Left lung (tissue), 14 donors: ENCODE results near the gene KCTD17. TPM values are rescaled to one million over a fixed set of nuclear protein-coding genes. Genes with fewer than 3 reads are reported as not detected.
A peak's percentile ranks its signal among the peaks of the same experiment; 100 is the strongest.

Source experiments
- ATAC-seq: fragments of 200-7000 bp; cut with Tn5 transposase; one replicate; pipeline ENCODE4 v1.9.1; 2020; ENCODE audit warnings: moderate library complexity
- DNase-seq, 4 donors: peaks; one replicate each; pipeline ENCODE4 v3.0.0-alpha.2; 2013 to 2020
- H3K27ac ChIP-seq, 2 donors: fragments of 200-600 bp; sonication (generic) in 1 of 2; one replicate each; pipeline versions ENCODE4 v1.5.0 to v1.8.0; 2020 to 2021
- H3K27me3 ChIP-seq, 2 donors: fragments of 200-600 bp; sonication (generic) in 1 of 2; one replicate each; pipeline versions ENCODE4 v1.5.0 to v1.8.0; 2020 to 2021
- H3K36me3 ChIP-seq, 2 donors: fragments of 200-600 bp; sonication (generic) in 1 of 2; one replicate each; pipeline versions ENCODE4 v1.5.0 to v1.8.0; 2020 to 2021
- H3K4me1 ChIP-seq, 2 donors: fragments of 200-600 bp; one replicate each; pipeline ENCODE4 v1.8.0; 2021
- H3K4me3 ChIP-seq, 2 donors: fragments of 200-600 bp; sonication (generic) in 1 of 2; one replicate each; pipeline versions ENCODE4 v1.5.0 to v1.8.0; 2020 to 2021; ENCODE audit warnings: mild to moderate bottlenecking in 1 of 2
- H3K9me3 ChIP-seq, 2 donors: fragments of 200-600 bp; sonication (generic) in 1 of 2; one replicate each; pipeline versions ENCODE4 v1.5.0 to v1.8.0; 2020 to 2021
- intact Hi-C, 2 donors: fragments of 100-400 bp; cut with DNase I; formaldehyde crosslinking; loops; one replicate each; pipeline versions ENCODE4 v1.11.2 to v1.14.2; 2022
- long read RNA-seq, 12 donors: library from polyadenylated mRNA in 2 of 12; unstranded in 2 of 12; transcript quantifications; one replicate each; pipeline ENCODE4 v2.0.0 and lab custom pipeline, GENCODE V29; 2019 to 2026
- polyA plus RNA-seq, 6 donors: library from polyadenylated mRNA; unstranded; fragments of 120-200 nt; gene quantifications; one replicate each; pipeline ENCODE4 v1.2.1, GENCODE V29; 2013; ENCODE audit not compliant: insufficient read length in 6 of 6
- total RNA-seq, 2 donors: library from RNA; stranded (reverse); fragmentation: NEBNext Ultra II Directional; extraction: Animal tissue kit (Norgen Biotek cat#: 25700); gene quantifications; one replicate each; pipeline ENCODE4 v1.2.1, GENCODE V29; 2021
- TF ChIP-seq, protein P1 (sequence below), 2 donors: fragments of 200-600 bp; sonication (generic) in 1 of 2; IDR thresholded peaks; one replicate each; pipeline versions ENCODE4 v1.5.0 to v1.8.0; 2021; ENCODE audit warnings: antibody characterized with exemption in 2 of 2
- donor health status: DM: no; HTN: yes; CAD: no.
- donor health status: DM: no; HTN: no; CAD: no.

Gene KCTD17, protein sequence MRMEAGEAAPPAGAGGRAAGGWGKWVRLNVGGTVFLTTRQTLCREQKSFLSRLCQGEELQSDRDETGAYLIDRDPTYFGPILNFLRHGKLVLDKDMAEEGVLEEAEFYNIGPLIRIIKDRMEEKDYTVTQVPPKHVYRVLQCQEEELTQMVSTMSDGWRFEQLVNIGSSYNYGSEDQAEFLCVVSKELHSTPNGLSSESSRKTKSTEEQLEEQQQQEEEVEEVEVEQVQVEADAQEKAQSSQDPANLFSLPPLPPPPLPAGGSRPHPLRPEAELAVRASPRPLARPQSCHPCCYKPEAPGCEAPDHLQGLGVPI
- total RNA-seq (10 to 100 TPM; 20.5 to 22.2 TPM), polyA plus RNA-seq (10 to 100 TPM; 23.2 to 34.2 (median 28.4) TPM)
- long read RNA-seq, donor 1, partial matches to known transcripts = 6 of 12 reads
- long read RNA-seq, donor 1, other reads (novel, unspliced or antisense) = 0 of 12 reads
- long read RNA-seq, donor 2, partial matches to known transcripts = 6 of 9 reads
- long read RNA-seq, donor 2, other reads (novel, unspliced or antisense) = 0 of 9 reads
- long read RNA-seq, donor 3, partial matches to known transcripts = 0 of 6 reads
- long read RNA-seq, donor 3, other reads (novel, unspliced or antisense) = 0 of 6 reads
- long read RNA-seq, donor 4 = 0 reads
- long read RNA-seq, donor 5, partial matches to known transcripts = 0 of 5 reads
- long read RNA-seq, donor 5, other reads (novel, unspliced or antisense) = 0 of 5 reads
- long read RNA-seq, donor 6, partial matches to known transcripts = 0 of 5 reads
- long read RNA-seq, donor 6, other reads (novel, unspliced or antisense) = 0 of 5 reads
- long read RNA-seq, donor 7, partial matches to known transcripts = 0 of 4 reads
- long read RNA-seq, donor 7, other reads (novel, unspliced or antisense) = 0 of 4 reads
- long read RNA-seq, donor 8, partial matches to known transcripts = 0 of 3 reads
- long read RNA-seq, donor 8, other reads (novel, unspliced or antisense) = 0 of 3 reads
- long read RNA-seq, donor 9 = 0 reads
- long read RNA-seq, donor 10, partial matches to known transcripts = 0 of 2 reads
- long read RNA-seq, donor 10, other reads (novel, unspliced or antisense) = 0 of 2 reads
- long read RNA-seq, donor 11, transcript KCTD17-209 (6 exons, 1,502 nt) = major isoform, 14 of 19 reads
- long read RNA-seq, donor 11, partial matches to known transcripts = 0 of 19 reads
- long read RNA-seq, donor 11, other reads (novel, unspliced or antisense) = 0 of 19 reads
- long read RNA-seq, donor 12, partial matches to known transcripts = 0 of 2 reads
- long read RNA-seq, donor 12, other reads (novel, unspliced or antisense) = 0 of 2 reads

- intact Hi-C loops = no loop called here
- H3K27me3 ChIP-seq = peaks cover 0 to 16% of the 10 kb centered on the region in 2 donors
- peak within 1 kb of the TSS; percentile 61 to 67 for H3K4me3 ChIP-seq
- peaks cover 0 to 5% of the 10 kb centered on the region in 2 donors for H3K36me3 ChIP-seq
- TF ChIP-seq, protein P1, sequence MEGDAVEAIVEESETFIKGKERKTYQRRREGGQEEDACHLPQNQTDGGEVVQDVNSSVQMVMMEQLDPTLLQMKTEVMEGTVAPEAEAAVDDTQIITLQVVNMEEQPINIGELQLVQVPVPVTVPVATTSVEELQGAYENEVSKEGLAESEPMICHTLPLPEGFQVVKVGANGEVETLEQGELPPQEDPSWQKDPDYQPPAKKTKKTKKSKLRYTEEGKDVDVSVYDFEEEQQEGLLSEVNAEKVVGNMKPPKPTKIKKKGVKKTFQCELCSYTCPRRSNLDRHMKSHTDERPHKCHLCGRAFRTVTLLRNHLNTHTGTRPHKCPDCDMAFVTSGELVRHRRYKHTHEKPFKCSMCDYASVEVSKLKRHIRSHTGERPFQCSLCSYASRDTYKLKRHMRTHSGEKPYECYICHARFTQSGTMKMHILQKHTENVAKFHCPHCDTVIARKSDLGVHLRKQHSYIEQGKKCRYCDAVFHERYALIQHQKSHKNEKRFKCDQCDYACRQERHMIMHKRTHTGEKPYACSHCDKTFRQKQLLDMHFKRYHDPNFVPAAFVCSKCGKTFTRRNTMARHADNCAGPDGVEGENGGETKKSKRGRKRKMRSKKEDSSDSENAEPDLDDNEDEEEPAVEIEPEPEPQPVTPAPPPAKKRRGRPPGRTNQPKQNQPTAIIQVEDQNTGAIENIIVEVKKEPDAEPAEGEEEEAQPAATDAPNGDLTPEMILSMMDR (IDR thresholded peaks at IDR 0.05) = no peak
- DNase-seq = peak; percentile 39 to 93 (median 78)
- no peaks in the 10 kb centered on the region for H3K9me3 ChIP-seq
- ATAC-seq = peak; percentile 94
- H3K4me1 ChIP-seq = peaks cover 7 to 25% of the 10 kb centered on the region in 2 donors
- H3K27ac ChIP-seq = peak within 1 kb of the TSS in 1 of 2 donors; percentile 60
Measured at GRCh38 chr22:37051391-37052385, at the start of gene KCTD17. Gene KCTD17, plus strand, starts transcription at chr22:37051742. Its CDS starts 19 bp downstream, at chr22:37051761.

GRCh38 chr22:37001826-37002225 is 49.7 kb upstream of the KCTD17 start:
- TF ChIP-seq, protein P1 (IDR thresholded peaks at IDR 0.05) = no peak
- intact Hi-C loops = no loop called here
- Histone ChIP-seq H3K27ac (no peak overlapping the region), H3K4me1 (no peaks in the 10 kb centered on the region), H3K9me3 (no peaks in the 10 kb centered on the region), H3K27me3 (no peaks in the 10 kb centered on the region), H3K4me3 (no peak overlapping the region), H3K36me3 (no peaks in the 10 kb centered on the region)
- ATAC-seq = no peak
- DNase-seq = no peak

DNA sequence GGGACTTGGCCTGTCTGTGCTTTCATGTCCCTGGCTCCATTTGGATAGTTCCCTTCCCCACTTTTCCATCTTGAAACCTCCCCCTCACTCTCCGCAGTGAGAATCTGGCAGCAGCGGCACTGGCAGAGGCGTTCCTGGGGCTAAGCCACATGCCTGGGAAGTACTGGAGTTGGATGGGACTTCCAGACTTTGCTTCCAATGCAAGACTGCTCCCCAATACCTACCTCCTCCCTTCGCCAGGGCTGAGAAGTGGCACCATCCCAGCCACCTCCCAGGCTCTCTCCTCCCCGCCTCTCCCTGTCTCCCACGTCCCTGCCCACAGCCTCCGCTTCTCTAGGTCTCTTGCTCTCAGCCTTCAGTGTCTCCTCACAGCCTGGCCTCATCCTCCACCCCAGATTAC is 48.9 kb upstream of the KCTD17 start:
- Histone ChIP-seq H3K27ac (no peak overlapping the region), H3K9me3 (no peaks in the 10 kb centered on the region), H3K36me3 (no peaks in the 10 kb centered on the region), H3K27me3 (no peaks in the 10 kb centered on the region), H3K4me3 (no peak overlapping the region), H3K4me1 (peaks cover 0 to 3% of the 10 kb centered on the region in 2 donors)
- ATAC-seq (no peak), DNase-seq (no peak)
- TF ChIP-seq, protein P1 (IDR thresholded peaks at IDR 0.05) = no peak
- intact Hi-C loops = no loop called here

GRCh38 chr22:37007651-37008050 is 43.9 kb upstream of the KCTD17 start:
- Histone ChIP-seq H3K4me3 (no peak overlapping the region), H3K36me3 (no peaks in the 10 kb centered on the region), H3K27me3 (no peaks in the 10 kb centered on the region), H3K9me3 (no peaks in the 10 kb centered on the region), H3K27ac (no peak overlapping the region), H3K4me1 (peaks cover 0 to 16% of the 10 kb centered on the region in 2 donors)
- DNase-seq = no peak
- ATAC-seq = no peak
- intact Hi-C loops = no loop called here
- TF ChIP-seq, protein P1 (IDR thresholded peaks at IDR 0.05) = no peak
